Liver (tissue), 9 donors: ENCODE results near the gene DSCAML1. TPM values are rescaled to one million over a fixed set of nuclear protein-coding genes. Genes with fewer than 3 reads are reported as not detected.

Experiments
- DNase-seq: peaks from one replicate; pipeline ENCODE4 v3.0.0-alpha.2; 2017; ENCODE audit warnings: low spot score
- H3K27ac ChIP-seq, 2 donors: one replicate each; pipeline ENCODE4 v1.7.0; 2013; ENCODE audit warnings: inconsistent platforms in 2 of 2, low read length in 2 of 2, control low read depth in 1 of 2, low read depth in 1 of 2, mild to moderate bottlenecking in 1 of 2
- H3K27me3 ChIP-seq, 4 donors: one replicate each; pipeline versions ENCODE4 v1.6.1 to v1.7.0; 2013; ENCODE audit warnings: low read length in 3 of 4, inconsistent platforms in 1 of 4, mild to moderate bottlenecking in 1 of 4, moderate library complexity in 1 of 4; ENCODE audit not compliant: control insufficient read depth in 4 of 4, insufficient read depth in 4 of 4
- H3K36me3 ChIP-seq, 4 donors: one replicate each; pipeline versions ENCODE4 v1.6.1 to v1.7.0; 2013; ENCODE audit warnings: low read length in 3 of 4, mild to moderate bottlenecking in 3 of 4, low read depth in 1 of 4, moderate library complexity in 1 of 4; ENCODE audit not compliant: control insufficient read depth in 4 of 4, insufficient read depth in 3 of 4
- H3K4me1 ChIP-seq, 4 donors: one replicate each; pipeline versions ENCODE4 v1.6.1 to v1.7.0; 2013; ENCODE audit warnings: low read length in 3 of 4, mild to moderate bottlenecking in 3 of 4, moderate library complexity in 1 of 4; ENCODE audit not compliant: control insufficient read depth in 4 of 4, insufficient read depth in 4 of 4
- H3K4me3 ChIP-seq, 3 donors: one replicate each; pipeline versions ENCODE4 v1.6.1 to v1.7.0; 2013; ENCODE audit warnings: low read length in 3 of 3, control low read depth in 1 of 3, low read depth in 1 of 3, mild to moderate bottlenecking in 1 of 3
- H3K9ac ChIP-seq, 2 donors: one replicate each; pipeline ENCODE4 v1.7.0; 2013; ENCODE audit warnings: low read length in 2 of 2, mild to moderate bottlenecking in 2 of 2, moderate library complexity in 2 of 2, control low read depth in 1 of 2, low read depth in 1 of 2
- H3K9me3 ChIP-seq, 4 donors: one replicate each; pipeline versions ENCODE4 v1.6.1 to v1.7.0; 2013; ENCODE audit warnings: low read length in 3 of 4; ENCODE audit not compliant: control insufficient read depth in 4 of 4
- CTCF ChIP-seq: fragments of 150-350 bp; IDR thresholded peaks from 2 replicates; pipeline ENCODE4 v1.5.1; 2017; ENCODE audit warnings: improper control_type of control experiment, low read depth, low read length; ENCODE audit not compliant: missing input control
- EGR1 ChIP-seq, 2 donors: IDR thresholded peaks; 2 replicates each; pipeline ENCODE4 v1.6.1; 2016 to 2018; ENCODE audit warnings: antibody characterized with exemption in 2 of 2, low read depth in 2 of 2
- FOXA1 ChIP-seq: IDR thresholded peaks from 2 replicates; pipeline ENCODE4 v1.6.1; 2016; ENCODE audit warnings: antibody characterized with exemption
- FOXA2 ChIP-seq: IDR thresholded peaks from 2 replicates; pipeline ENCODE4 v1.6.1; 2016; ENCODE audit warnings: antibody characterized with exemption
- GABPA ChIP-seq, 2 donors: IDR thresholded peaks in 1 of 2; conservative IDR thresholded peaks in 1 of 2; 2 replicates each; pipeline ENCODE4 v1.6.1; 2016; ENCODE audit warnings: antibody characterized with exemption in 2 of 2, mild to moderate bottlenecking in 1 of 2, moderate library complexity in 1 of 2
- HNF4A ChIP-seq, 2 donors: conservative IDR thresholded peaks; 2 replicates each; pipeline ENCODE4 v1.6.1; 2016; ENCODE audit warnings: antibody characterized with exemption in 2 of 2, mild to moderate bottlenecking in 2 of 2
- HNF4G ChIP-seq: IDR thresholded peaks from 2 replicates; pipeline ENCODE4 v1.6.1; 2016; ENCODE audit warnings: antibody characterized with exemption
- JUND ChIP-seq, 2 donors: IDR thresholded peaks; 2 replicates each; pipeline ENCODE4 v1.6.1; 2016; ENCODE audit warnings: antibody characterized with exemption in 2 of 2
- NR2F2 ChIP-seq: IDR thresholded peaks from 2 replicates; pipeline ENCODE4 v1.6.1; 2016; ENCODE audit warnings: antibody characterized with exemption
- RAD21 ChIP-seq, 2 donors: IDR thresholded peaks; 2 replicates each; pipeline ENCODE4 v1.6.1; 2016; ENCODE audit warnings: antibody characterized with exemption in 2 of 2, mild to moderate bottlenecking in 2 of 2
- REST ChIP-seq: IDR thresholded peaks from 2 replicates; pipeline ENCODE4 v1.6.1; 2016; ENCODE audit warnings: antibody characterized with exemption, mild to moderate bottlenecking
- RXRA ChIP-seq, 2 donors: IDR thresholded peaks; 2 replicates each; pipeline ENCODE4 v1.6.1; 2017 to 2018; ENCODE audit warnings: antibody characterized with exemption in 2 of 2, mild to moderate bottlenecking in 1 of 2
- SP1 ChIP-seq: IDR thresholded peaks from 2 replicates; pipeline ENCODE4 v1.6.1; 2018; ENCODE audit warnings: antibody characterized with exemption, mild to moderate bottlenecking
- TAF1 ChIP-seq: conservative IDR thresholded peaks from 2 replicates; pipeline ENCODE4 v1.6.1; 2016; ENCODE audit warnings: antibody characterized with exemption, mild to moderate bottlenecking
- YY1 ChIP-seq: IDR thresholded peaks from 2 replicates; pipeline ENCODE4 v1.6.1; 2016; ENCODE audit warnings: antibody characterized with exemption, mild to moderate bottlenecking
- WGBS: extraction: QIAGEN DNeasy Blood & Tissue Kit; methylation state at CpG from one replicate; pipeline ENCODE4 v1.1.7; 2013; 5-methylcytosine and 5-hydroxymethylcytosine counted together
- polyA plus RNA-seq, 2 donors: library from polyadenylated mRNA; stranded (reverse) in 1 of 2; unstranded in 1 of 2; fragments of 200-250 nt in 1 of 2; fragments of >200 nt in 1 of 2; fragmentation: Nextera tagmentation in 1 of 2; extraction: Ambion mirVana in 1 of 2; gene quantifications; one replicate each; pipeline versions ENCODE4 v1.2.1 to v1.2.3, GENCODE V29; 2013 to 2015
- total RNA-seq, 2 donors: library from RNA; depleted of rRNA; stranded (reverse); fragments of >200 nt; gene quantifications; one replicate each; pipeline ENCODE4 v1.2.3, GENCODE V29; 2014
- TF ChIP-seq, protein P1 (sequence below): IDR thresholded peaks from 2 replicates; pipeline ENCODE4 v1.6.1; 2016; ENCODE audit warnings: antibody characterized with exemption
- TF ChIP-seq, protein P2 (sequence below): IDR thresholded peaks from 2 replicates; pipeline ENCODE4 v1.6.1; 2016; ENCODE audit warnings: antibody characterized with exemption
- donor health status: healthy.
- donor health status: healthy.
- donor health status: healthy.
- donor health status: healthy.
- donor health status: healthy.

Gene DSCAML1
- total and polyA plus RNA-seq, 4 donors = 0.07 to 0.42 (median 0.20) TPM

DNA sequence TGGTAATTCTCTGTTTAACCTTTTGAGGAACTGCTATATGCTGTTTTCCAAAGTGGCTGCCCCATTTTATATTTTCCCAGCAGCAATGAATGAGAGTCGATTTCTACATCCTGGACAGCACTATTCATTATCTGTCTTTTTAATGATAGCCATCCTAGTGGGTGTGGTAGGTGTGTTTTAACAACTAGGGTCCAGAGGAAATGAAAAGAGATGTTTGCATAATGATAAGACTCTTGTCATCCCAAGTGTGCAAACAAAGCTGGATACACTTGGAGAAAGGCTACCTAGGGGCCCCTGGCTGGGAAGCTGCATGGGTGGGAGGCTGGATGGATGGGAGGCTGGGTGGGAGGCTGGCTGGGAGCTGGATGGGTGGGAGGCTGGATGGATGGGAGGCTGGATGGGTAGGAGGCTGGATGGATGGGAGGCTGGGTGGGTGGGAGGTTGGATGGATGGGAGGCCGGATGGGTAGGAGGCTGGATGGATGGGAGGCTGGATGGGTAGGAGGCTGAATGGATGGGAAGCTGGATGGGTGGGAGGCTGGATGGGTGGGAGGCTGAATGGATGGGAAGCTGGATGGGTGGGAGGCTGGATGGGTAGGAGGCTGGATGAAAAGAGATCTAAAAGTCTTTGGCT, 158.0 kb downstream of the DSCAML1 start:
- DNase-seq = no peak
- WGBS = 81% methylated on average over 2 of the region's 2 CpGs
- H3K27me3 ChIP-seq = peaks cover 0 to 4% (median 0%) of the 10 kb centered on the region in 4 donors

More for the DNA sequence above, 158.0 kb downstream of the DSCAML1 start:
- TF ChIP-seq SP1 (no peak), YY1 (no peak), JUND (IDR thresholded peaks at IDR 0.05) (no peak), NR2F2 (no peak), FOXA2 (no peak), HNF4A (conservative IDR thresholded peaks at IDR 0.05) (no peak), TAF1 (no peak), FOXA1 (no peak), EGR1 (IDR thresholded peaks at IDR 0.05; ENCODE audit: low read depth in 2 of 2) (no peak), GABPA (IDR thresholded peaks at IDR 0.05 in 1 of 2, conservative IDR thresholded peaks at IDR 0.05 in 1 of 2) (no peak), CTCF (no peak), RAD21 (IDR thresholded peaks at IDR 0.05) (no peak), REST (no peak), RXRA (IDR thresholded peaks at IDR 0.05) (no peak), HNF4G (no peak)
- TF ChIP-seq, protein P1, sequence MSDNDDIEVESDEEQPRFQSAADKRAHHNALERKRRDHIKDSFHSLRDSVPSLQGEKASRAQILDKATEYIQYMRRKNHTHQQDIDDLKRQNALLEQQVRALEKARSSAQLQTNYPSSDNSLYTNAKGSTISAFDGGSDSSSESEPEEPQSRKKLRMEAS = no peak
- TF ChIP-seq, protein P2, sequence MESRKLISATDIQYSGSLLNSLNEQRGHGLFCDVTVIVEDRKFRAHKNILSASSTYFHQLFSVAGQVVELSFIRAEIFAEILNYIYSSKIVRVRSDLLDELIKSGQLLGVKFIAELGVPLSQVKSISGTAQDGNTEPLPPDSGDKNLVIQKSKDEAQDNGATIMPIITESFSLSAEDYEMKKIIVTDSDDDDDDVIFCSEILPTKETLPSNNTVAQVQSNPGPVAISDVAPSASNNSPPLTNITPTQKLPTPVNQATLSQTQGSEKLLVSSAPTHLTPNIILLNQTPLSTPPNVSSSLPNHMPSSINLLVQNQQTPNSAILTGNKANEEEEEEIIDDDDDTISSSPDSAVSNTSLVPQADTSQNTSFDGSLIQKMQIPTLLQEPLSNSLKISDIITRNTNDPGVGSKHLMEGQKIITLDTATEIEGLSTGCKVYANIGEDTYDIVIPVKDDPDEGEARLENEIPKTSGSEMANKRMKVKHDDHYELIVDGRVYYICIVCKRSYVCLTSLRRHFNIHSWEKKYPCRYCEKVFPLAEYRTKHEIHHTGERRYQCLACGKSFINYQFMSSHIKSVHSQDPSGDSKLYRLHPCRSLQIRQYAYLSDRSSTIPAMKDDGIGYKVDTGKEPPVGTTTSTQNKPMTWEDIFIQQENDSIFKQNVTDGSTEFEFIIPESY = no peak
- Histone ChIP-seq H3K36me3 (no peaks in the 10 kb centered on the region), H3K4me3 (no peak overlapping the region), H3K9me3 (no peaks in the 10 kb centered on the region), H3K9ac (no peak overlapping the region), H3K4me1 (no peaks in the 10 kb centered on the region), H3K27ac (no peak overlapping the region)
